HG02840 (cell line): Measurements from ENCODE around the gene RAB3C.
"Not testable (repeated sequence)": the region's sequence is repeated elsewhere in the genome, so short reads cannot be mapped to it uniquely, and the experiment has no call there.

Source experiments
- ATAC-seq: cut with Tn5 transposase; IDR thresholded peaks from one replicate; pipeline ENCODE4 v1.9.1; 2021; ENCODE audit warnings: mild to moderate bottlenecking, moderate library complexity, moderate number of reproducible peaks; ENCODE audit not compliant: unreplicated experiment, low FRiP score

The RAB3C gene

DNA sequence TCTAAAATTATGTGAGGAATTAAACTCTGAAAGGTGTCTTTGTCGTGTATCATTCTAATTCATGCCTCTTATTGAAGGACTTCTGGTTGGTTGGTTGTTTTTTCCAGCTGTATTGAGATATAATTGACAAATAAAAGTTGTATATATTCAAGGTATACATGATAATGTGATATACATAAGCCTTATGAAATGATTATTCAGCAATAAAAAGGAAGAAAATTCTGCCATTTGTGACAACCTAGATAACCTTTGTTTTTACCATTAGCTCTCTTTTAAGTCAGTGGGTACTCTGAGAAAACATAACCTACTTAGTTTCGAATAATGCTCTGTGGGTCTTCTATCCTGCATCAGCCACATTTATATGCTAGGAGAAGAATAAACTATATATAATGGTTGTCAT, 89.6 kb downstream of the RAB3C start:
- ATAC-seq = no peak

DNA sequence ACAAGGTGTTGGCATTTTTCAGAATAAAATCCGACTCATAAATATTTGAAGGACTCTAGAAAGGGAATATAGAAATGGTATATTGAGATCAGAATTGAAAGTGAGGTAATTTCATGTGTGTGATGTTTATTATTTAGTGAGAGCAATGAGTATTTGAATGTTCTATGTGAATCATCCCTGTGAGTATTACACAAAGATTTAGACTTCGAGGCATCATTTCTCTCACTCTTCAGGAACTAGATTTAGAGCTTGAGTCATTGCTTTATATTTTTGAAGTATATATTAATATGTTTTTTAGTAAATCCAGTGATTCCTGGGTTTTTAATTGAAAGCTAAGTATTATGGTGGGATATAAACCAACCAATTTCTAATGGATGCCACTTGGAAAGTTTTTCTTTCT, 91.2 kb downstream of the RAB3C start:
- ATAC-seq = no peak

- ATAC-seq = no peak
Observed at GRCh38 chr5:58674711-58675110, 91.8 kb downstream of the RAB3C start.

GRCh38 chr5:58675341-58675740, 92.5 kb downstream of the RAB3C start:
- ATAC-seq = no peak

DNA sequence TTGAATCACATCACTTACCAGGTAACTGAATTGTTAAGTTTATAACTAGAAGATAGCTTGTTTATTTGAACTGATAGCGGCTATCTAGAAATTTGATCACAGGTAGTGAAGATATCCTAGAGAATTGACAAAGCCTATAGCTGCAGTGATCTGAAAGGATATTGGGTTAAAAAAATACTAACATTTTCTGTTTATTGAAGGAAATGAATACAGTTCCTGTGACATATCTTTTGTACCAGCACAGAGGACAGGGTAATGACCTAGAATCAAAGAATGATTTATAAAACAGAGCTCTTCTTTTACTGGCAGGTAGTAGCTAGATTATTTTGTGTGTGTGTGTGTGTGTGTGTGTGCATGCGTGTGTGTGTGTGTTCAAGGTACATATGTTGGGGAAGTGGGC, 94.8 kb downstream of the RAB3C start:
- ATAC-seq = no peak

GRCh38 chr5:58680503-58680902, 97.6 kb downstream of the RAB3C start:
- no peak for ATAC-seq

DNA sequence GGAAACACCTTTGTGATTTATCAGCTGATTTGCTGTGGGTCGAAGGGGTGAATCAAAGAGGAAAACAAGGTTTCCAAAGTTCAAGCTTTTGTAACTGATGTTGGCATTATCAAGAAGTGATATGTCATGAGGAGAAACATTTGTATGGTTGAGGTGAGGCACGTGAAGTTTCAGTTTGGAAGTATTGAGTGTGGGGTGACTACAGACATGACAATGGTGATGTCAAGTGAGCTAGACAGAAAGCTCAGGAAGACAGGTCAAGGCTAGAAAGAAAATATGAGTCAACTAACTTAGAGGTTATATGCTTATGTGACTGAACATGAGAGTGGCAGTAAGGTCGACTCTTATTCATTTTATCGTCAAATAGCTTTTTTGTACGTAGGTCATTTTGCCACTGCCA, 99.1 kb downstream of the RAB3C start:
- no peak for ATAC-seq

DNA sequence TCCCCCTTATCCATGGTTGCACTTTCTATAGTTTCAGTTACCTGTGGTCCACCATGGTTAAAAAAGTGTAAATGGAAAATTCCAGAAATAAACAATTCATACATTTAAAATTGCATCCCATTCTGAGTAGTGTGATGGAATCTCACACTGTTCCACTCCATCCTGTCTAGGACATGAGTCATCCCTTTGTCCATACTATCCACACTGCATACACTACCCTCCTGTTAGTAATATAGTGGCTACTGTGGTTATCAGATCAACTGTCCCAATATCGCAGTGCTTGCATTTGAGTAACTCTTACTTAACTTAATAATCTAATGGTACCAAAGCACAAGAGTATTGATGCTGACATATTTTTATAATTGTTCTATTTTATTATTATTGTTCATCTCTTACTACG, 100.7 kb downstream of the RAB3C start:
- ATAC-seq = no peak

- no peak for ATAC-seq
Observed at GRCh38 chr5:58687079-58687478, 104.2 kb downstream of the RAB3C start.

- no peak for ATAC-seq
Observed at GRCh38 chr5:58687595-58687994, 104.7 kb downstream of the RAB3C start.

GRCh38 chr5:58699088-58699761, 116.3 kb downstream of the RAB3C start:
- not testable (repeated sequence) for ATAC-seq

DNA sequence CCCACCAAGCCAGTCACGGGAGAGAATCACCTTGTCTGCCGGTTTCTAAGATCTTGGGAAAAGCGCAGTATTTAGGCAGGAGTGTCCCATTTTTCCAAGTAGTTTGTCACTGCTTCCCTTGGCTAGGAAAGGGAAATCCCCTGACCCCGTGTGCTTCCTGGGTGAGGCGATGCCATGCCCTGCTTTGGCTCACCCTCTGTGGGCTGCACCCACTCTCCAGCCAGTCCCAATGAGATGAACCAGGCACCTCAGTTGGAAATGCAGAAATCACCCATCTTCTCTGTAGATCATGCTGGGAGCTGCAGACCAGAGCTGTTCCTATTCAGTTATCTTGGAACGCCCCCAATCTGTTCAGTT, 116.9 kb downstream of the RAB3C start:
- no peak for ATAC-seq

GRCh38 chr5:58703925-58704555, 121.2 kb downstream of the RAB3C start:
- no peak for ATAC-seq

- no peak for ATAC-seq
Observed at GRCh38 chr5:58706736-58707135, 123.9 kb downstream of the RAB3C start.

DNA sequence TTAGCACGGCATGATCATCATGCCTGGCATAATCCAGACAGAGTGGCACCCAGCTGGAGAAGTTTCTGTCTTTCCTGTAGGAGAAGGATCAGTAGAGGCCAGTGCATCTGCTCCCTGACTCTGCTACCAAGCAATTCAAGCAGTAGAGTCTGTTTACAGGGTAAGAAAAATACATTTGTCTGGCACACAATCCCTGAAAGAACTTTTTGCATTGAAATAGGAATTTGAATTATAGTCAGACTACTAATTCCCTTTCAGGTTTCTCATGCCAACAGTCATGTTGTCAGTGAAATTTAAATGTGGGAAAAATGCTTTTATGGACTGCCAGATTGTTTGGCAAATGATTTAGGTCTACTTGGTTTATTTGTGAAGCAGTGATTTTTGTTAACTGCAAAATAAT, 125.6 kb downstream of the RAB3C start:
- ATAC-seq = no peak

GRCh38 chr5:58710425-58710824, 127.5 kb downstream of the RAB3C start:
- ATAC-seq = not testable (repeated sequence)

GRCh38 chr5:58710871-58711270, 128.0 kb downstream of the RAB3C start:
- ATAC-seq = no peak

GRCh38 chr5:58711965-58712364, 129.1 kb downstream of the RAB3C start:
- no peak for ATAC-seq

GRCh38 chr5:58714046-58714445, 131.2 kb downstream of the RAB3C start:
- ATAC-seq = no peak

DNA sequence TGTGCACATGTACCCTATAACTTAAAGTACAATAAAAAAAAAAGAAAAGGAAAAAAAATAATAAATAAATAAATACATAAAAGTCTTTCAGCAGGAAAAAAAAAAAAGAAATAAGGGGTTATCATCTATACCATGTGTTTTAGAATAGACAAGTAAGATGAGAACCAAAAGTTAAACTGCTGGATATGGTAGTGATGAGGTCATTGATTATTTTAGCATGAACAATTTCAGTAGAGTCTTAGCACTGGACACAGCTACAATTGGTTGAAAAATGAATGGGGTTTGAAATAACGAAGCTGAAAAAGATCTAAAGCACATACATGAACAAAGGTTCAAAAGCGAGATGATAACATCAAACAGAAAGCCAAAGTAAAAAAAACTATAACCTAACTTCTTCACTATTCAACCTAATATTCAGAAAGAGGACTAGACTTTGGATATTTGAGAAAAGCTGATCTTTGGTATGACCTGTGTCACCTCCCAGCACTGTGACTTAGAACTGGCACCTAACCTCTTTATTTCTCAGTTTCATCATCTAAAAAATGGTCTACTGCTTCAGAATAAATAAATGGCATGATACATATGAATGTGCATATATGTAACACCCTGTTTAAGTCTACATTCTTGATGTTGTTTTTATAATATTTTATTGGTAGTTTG, 133.3 kb downstream of the RAB3C start:
- no peak for ATAC-seq

DNA sequence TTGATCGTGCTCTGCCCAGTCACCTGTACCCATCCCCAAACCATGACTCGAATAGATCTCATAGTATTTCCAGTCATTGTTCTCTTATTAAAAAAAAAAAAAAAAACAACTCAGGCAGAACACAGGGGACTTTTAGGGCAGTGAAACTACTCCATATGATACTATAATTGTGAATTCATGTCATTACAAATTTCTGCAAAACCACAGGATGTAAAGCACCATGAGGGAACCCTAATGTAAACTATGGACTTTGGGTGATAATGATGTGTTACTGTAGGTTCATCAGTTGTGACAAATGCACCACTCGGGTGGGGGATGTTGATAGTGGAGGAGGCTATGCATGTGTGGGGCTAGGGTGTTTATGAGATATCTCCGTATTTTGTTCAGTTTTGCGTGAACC, 133.8 kb downstream of the RAB3C start:
- no peak for ATAC-seq
